NCI-H345 treated with DMSO at 0.1 percent for 48 hours (cell line): Measurements from ENCODE around the gene KCNMB1.
A peak's percentile ranks its signal among the peaks of the same experiment; 100 is the strongest.

Source experiments
- DNase-seq: peaks from one replicate; lab custom pipeline; 2025; ENCODE audit not compliant: unreplicated experiment; lab: John Stamatoyannopoulos, UW

The KCNMB1 gene

GRCh38 chr5:170388818-170389549, at the start of gene KCNMB1:
Gene KCNMB1, minus strand, starts transcription at chr5:170389367. Its CDS starts 3,920 bp downstream, at chr5:170385447.
- no peak for DNase-seq

DNA sequence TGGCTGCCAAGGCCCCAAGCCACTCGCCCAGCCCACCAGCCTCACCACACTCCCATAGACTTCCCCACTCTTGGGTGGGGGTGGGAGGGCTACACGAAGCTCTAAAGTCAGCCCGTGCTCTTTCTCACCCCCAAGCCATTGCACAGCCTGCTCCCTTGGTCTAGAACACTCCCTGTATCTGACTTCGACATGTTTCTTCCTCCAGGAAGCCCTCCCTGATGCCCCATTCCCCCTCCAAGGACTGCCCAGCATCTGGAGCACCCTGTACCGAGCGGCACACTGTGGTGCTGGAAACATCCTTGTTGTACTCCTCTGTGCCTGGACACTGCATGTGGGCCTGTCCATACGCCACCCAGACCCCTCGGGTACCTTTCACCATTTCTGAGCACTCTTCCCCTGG, 49.4 kb upstream of the KCNMB1 start:
- no peak for DNase-seq

DNA sequence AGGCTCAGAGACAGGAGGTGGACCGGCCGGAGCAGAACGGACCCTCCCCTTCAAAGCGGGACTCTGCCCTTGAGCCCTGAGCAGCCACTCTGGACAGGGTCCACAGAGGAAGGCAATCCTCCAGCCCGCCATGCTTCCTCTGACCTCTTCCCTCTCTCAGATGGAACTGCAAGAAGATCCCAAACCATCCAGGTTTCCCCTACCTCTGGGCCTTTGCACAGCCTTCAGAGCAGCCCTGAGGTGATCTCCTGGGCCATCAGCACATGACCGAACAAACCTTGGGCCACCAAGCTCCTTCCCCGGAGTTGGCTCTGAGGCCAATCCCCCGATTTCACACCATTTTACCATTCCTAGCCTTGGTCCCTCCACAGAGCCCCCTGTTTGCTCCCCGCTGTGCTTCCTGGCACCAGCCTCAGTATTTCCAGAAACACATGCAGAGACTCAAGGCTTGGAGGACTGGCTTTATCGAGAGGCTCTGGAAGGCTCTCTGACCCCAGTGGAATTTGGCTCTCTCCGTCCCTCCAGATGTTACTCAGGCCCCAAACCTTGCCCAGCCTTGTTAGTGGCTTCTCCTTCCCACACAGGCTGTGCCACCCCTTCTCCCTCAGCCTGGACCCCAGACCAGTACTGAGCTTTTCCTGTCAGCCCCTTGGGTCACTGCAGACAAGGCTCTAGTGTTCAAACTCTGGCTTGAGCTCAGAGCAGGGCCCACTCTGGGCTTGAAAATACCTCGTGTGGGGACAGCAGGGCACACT, 48.6 kb upstream of the KCNMB1 start:
- DNase-seq: no peak

DNA sequence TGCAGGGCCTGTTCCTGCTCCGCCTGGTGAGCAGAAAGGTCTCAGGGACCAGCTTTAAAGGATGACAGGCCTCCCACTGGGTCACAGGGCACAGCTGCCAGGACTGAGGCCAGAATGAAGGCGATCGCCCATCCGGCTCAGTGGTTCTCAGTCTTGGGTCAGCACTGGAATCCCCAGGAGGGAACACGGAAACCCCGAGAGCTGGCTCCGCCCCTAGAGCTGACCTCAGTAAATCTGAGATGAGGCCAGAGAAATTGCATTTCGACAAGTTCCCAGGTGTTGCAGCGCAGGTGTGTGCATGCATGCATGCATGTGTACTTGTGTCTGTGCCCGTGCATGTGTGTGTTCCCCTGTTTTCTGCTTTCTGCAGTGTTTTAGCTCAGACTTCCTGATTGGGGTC, 47.2 kb upstream of the KCNMB1 start:
- no peak for DNase-seq

DNA sequence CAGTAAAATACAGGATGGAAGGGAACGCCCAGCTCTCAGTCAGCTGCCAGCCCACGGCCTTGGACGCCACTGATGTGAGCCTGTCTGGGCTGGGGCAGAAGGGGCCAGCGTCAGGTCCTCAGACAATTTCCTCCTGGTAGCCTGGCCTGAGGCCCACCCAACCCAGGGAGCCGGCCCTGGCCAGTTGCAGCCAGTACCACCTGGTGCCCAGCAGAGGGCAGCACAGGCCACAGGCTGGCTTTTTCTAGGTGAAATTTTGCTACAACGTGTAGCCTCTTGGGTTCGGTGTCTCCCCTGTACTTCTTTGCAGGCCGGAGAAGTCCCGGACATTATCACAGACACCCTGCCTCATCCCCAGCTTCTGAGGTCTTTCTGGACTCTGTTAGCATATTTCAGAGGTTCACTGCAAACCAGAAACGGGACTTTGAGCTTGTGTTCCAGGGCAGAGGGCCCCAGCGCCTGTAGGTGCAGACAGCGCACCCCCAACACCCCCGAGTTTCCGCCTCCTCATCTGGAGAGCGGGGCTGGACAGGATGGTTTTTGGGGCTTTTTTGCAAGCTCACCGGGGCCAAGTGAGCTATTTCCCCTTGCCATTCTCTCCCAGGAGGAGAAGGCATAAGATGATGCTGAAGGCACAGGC, 45.9 kb upstream of the KCNMB1 start:
- peak; percentile 28 for DNase-seq

DNA sequence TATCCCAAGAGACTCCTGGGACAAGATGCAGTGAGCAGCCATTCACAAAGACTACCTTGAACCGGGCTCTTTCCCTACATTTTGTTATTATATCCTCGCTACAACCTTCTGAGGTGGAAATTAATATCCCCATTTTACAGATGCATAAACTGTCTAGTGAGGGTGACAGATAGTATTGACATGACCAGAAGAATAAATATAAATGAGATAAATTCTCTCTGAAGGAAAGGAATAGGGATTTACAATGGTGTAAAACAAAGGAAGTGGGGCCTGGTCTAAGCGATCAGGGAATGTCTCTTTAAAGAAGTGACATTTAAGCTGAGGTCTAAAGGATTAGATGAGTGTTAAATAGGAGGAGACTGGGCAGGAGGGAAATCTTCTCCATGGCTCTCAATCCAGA, 43.5 kb upstream of the KCNMB1 start:
- DNase-seq: no peak

DNA sequence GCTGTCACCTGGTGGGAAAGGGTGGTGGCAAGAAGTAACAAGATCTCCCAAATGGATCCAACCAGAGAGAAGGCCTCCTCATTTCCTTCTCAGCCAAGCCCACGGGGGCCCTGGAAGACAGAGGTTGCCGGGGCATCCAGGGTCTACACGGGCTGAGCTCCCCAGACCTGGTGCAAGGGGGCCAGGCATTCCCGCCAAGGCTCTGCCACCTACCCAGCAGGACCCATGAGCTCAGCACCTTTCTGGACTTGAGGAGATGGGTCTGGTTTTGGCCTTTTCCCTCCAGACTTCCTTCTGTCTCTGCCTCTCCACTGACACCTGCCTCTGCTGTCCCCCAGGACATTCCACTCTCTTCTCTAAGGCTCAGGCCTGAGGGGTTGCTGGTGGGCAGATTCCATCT, 42.4 kb upstream of the KCNMB1 start:
- no peak for DNase-seq

DNA sequence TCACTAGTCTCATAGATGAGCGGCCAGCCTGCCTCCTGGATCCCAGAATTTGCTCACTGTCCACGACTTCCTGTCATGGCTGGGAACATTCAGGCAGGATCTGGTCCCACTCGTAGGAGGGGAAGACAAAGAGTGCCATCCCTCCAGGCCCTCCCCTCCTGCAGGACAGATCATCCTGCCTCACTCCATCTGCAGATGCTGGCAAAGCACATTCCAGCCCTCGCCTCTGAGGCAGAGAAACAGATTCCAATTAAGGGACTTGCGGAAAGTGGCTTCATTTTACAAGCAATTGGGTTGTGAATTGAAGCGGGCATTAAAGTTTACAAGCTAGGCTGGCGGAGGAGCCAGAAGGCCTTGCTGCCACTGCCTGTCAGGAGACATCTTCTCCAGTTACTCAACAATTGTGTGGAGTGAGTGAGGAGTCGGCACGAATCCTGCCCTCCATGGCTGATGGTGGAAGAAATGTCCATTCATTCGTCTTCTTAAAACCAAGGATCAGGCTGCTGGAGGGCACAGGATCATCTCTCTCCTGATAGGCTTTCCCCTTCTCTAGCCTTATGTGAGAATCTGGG, 41.8 kb upstream of the KCNMB1 start:
- DNase-seq: no peak

GRCh38 chr5:170430256-170430655, 41.1 kb upstream of the KCNMB1 start:
- DNase-seq: no peak

DNA sequence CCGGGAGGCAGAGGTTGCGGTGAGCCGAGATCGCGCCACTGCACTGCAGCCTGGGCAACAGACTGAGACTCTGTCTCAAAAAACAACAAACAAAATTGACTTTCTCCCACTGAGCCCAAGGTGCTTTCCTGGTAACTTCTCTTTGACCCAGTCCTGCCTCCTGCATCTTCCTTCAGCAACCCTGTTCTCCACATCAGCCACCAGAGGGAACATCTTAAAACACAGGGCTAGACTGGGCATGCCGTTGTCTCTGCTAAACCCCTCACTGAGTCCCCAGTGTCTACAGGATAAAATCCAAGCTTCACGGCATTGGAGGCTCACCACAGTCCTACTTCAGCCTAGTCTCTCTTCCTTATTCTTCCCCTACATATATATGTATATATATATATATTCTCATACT, 39.8 kb upstream of the KCNMB1 start:
- DNase-seq: no peak

GRCh38 chr5:170427672-170428236, 38.6 kb upstream of the KCNMB1 start:
- DNase-seq: peak; percentile 37

DNA sequence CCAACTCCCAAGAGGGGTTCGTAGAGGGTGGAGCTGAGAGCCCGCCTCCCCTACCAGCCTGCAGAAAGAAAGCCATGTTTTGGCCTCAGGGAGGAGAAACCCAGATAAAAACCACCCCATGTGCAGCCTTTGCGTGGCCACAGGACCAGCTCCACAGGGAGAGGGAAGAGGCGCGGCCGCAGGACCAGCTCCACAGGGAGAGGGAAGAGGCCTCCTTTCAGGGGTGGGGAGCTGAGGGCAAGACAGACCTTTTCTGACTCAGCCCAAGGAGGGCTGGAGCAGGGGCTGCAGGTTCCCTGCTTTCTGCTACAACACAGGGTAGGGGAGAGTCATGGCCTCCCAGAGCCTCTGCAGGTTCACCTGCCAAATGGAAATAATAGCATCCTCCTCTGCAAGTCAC, 37.6 kb upstream of the KCNMB1 start:
- DNase-seq: no peak

DNA sequence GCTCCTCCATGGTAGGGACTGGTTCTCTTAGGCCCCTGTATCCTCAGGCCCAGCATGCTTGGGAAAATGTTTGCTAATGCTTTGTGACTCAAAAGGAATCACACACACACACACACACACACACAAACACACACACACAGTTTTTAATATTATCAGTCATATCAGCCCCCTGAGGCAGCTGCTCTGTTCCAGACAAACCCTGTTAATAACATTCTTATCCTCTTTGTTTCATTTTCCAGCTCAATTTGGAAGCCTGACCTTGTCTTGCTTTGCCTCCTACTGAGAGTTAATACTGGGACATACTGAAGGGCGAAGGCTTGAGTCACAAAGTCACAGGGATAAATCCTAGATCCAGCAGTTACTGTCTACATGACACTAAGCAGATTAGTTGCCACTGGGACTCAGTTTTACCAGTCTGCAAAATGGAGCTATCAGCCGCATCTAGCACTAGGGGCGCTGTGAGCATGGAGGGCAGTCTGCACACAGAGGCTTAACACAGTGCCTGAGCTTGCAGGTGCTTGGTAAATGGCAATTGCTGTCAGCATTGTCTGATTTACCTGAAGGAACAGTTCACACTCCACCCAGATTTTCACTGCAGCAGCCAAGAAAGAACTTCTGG, 37.1 kb upstream of the KCNMB1 start:
- no peak for DNase-seq

- DNase-seq: no peak
Measured at GRCh38 chr5:170425731-170426130, 36.6 kb upstream of the KCNMB1 start.

DNA sequence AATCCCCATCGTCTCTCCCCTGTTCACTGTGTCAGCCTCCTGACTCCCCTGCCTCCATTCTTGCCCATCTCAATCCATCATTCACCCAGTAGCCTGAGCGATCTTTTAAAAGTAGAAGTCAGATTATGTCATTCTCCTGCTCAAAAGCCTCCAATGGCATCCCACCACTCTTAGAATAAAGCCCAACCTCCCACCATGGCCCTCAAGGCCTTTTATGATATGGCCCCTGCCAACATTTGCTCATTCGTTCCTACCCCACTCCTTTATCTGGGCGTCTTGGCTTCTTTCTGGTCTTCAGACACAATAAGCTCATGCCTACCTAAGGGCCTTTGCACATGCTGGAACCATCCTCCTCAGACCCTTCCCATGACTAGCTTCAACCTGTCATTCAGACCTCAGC, 35.5 kb upstream of the KCNMB1 start:
- no peak for DNase-seq

DNA sequence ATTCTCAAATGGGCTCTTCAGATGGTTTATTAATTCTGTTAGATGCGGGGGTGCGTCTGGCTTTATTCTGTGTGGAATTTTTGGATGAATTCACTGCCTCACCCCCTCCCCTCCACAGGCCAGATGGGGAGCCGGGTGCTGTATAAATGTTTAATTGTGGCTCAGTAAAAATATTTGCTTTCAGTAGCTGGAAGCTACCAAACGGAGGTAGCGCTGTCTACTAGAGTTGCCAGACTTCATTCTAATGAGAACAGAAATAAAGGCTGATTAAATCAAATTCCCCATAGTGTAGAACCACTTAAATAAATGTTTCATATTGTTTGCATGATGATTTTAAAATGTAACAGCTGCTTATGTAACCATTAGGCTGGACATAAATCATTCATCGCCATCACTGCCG, 34.5 kb upstream of the KCNMB1 start:
- no peak for DNase-seq

GRCh38 chr5:170421826-170422225, 32.7 kb upstream of the KCNMB1 start:
- DNase-seq: no peak

GRCh38 chr5:170420806-170421412, 31.7 kb upstream of the KCNMB1 start:
- DNase-seq: peak; percentile 38

DNA sequence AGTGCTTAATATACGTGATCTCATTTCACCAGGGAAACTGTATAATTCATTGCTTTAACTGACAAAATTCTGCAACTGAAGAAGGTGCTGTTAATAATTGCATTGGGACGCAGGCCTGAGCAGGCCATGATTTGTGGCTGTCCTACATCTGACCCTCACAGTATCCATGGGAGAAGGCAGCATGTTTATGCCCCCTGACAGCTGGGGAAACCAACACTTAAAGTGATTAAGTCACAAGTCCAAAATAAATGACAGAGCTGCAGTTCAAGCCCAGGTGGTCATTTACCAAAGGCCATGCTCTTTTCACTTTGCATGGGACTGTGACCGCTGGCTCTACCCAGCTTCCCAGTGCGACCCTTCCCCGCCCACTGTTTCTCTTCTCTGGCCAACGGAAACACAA, 30.5 kb upstream of the KCNMB1 start:
- DNase-seq: no peak

DNA sequence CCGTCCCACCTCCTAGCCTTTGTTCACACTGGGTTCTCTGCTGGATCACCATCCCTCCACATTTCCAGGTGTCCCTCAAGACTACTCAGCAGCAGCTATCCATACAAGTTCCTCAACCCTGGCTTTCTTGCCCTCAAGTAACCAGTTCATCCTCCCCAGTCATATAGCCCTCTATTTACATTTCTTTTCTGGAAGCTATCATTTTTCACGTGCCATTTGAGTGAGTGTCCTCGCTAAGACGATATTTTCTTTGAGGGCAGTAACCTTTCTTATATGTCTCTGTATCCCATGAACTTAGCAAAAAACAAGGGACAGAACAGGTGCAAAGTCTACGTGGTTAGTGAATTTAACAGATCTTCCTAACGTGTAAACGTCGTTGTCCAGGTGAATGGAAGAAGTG, 29.6 kb upstream of the KCNMB1 start:
- no peak for DNase-seq

- no peak for DNase-seq
Measured at GRCh38 chr5:170416526-170416925, 27.4 kb upstream of the KCNMB1 start.
